HL-60 (cell line): ENCODE measurements around the gene PHF11.

Source experiments
- GABPA ChIP-seq: IDR thresholded peaks from 2 replicates; pipeline ENCODE4 v1.6.1; 2012; ENCODE audit warnings: low read depth
- REST ChIP-seq: IDR thresholded peaks from 2 replicates; pipeline ENCODE4 v1.6.1; 2012; ENCODE audit warnings: low read depth; ENCODE audit not compliant: insufficient replicate concordance
- SPI1 ChIP-seq: IDR thresholded peaks from 2 replicates; pipeline ENCODE4 v1.6.1; 2012; ENCODE audit warnings: low read depth, mild to moderate bottlenecking, borderline replicate concordance
- TF ChIP-seq, protein P1 (sequence below): IDR thresholded peaks from one replicate; pipeline ENCODE4 v1.5.1; 2011; ENCODE audit warnings: low read length, control low read depth, inconsistent platforms; ENCODE audit not compliant: insufficient read depth

DNA sequence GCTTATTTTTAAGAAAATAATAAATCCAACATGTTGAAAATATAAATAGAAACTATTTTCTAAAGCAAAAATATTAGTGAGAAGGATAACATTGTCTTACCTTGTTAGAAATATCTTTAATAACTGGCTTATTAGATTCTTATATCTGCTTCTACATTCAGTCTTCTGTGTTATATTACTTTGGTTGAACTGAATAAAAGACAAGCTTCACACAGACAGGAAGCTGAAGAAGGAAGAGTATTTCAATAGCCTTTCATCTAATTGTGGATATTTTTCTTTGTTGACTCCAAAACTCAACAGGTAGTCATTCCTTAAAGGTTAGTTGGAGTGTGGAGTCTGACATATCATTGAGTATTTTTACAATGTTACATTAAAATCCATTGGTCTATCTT, 40.8 kb upstream of the PHF11 start:
- TF ChIP-seq, protein P1, sequence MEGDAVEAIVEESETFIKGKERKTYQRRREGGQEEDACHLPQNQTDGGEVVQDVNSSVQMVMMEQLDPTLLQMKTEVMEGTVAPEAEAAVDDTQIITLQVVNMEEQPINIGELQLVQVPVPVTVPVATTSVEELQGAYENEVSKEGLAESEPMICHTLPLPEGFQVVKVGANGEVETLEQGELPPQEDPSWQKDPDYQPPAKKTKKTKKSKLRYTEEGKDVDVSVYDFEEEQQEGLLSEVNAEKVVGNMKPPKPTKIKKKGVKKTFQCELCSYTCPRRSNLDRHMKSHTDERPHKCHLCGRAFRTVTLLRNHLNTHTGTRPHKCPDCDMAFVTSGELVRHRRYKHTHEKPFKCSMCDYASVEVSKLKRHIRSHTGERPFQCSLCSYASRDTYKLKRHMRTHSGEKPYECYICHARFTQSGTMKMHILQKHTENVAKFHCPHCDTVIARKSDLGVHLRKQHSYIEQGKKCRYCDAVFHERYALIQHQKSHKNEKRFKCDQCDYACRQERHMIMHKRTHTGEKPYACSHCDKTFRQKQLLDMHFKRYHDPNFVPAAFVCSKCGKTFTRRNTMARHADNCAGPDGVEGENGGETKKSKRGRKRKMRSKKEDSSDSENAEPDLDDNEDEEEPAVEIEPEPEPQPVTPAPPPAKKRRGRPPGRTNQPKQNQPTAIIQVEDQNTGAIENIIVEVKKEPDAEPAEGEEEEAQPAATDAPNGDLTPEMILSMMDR = no peak
- TF ChIP-seq REST (no peak), GABPA (no peak), SPI1 (no peak)
